GM18511 (cell line): Measurements from ENCODE around the gene TUBGCP5.

ENCODE experiments used
- ATAC-seq: cut with Tn5 transposase; IDR thresholded peaks from one replicate; pipeline ENCODE4 v1.9.1; 2021; ENCODE audit warnings: mild to moderate bottlenecking, moderate library complexity; ENCODE audit not compliant: unreplicated experiment

TUBGCP5 gene

DNA sequence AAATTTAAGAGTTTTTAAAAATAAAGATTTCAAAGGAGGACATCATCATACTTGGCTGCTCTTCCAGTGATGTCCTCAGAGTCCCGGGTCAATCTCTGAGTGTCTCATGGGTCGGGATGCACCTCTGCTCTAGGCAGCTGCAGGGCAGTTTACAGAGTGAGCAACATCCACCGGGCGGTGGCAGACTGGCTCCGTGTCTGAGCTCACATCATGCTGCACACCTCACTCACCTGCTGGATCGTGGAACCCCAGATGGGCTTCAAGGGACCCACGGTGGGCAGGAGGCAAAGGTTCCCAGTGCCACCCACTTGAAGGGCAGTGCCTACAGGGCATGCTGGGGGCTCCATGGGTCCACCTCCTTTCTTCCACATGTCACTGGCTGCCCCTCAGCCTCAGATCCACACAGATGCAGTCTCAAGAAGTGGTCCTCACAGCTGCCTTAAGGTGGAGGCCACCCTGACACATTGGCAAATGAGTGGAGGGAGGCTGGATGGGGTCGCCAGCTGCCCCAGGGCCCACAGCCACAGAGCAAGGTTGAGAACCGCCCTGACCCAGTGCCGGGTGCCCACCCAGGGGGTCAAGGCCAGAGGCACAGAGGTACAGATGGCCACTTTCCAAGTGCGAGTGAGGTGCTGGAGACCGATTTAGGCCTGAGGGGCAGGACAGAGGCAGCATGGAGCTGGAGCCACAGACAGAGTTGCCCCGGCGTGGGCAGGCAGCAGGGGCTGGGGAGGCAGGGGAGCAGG lies 84.4 kb downstream of the TUBGCP5 start:
- ATAC-seq = no peak

DNA sequence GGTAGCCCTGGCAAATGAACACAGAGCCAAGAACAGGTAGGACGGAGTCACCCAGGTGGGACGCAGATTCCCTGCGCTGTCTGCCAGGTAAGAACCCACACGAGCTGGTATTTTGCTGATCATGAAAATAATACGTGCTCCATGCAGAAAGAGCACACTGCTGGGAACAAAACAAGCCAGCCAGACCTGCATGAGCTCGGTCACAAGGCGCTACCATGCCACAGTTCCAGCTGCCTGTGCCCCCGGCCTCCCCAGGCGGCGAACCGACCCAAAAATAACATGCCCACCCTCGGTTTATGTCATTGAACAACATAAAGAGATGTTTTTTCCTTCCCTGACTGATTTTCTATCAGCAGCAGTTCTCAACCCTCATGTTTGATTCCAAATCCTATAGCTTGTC lies 85.0 kb downstream of the TUBGCP5 start:
- ATAC-seq = no peak

DNA sequence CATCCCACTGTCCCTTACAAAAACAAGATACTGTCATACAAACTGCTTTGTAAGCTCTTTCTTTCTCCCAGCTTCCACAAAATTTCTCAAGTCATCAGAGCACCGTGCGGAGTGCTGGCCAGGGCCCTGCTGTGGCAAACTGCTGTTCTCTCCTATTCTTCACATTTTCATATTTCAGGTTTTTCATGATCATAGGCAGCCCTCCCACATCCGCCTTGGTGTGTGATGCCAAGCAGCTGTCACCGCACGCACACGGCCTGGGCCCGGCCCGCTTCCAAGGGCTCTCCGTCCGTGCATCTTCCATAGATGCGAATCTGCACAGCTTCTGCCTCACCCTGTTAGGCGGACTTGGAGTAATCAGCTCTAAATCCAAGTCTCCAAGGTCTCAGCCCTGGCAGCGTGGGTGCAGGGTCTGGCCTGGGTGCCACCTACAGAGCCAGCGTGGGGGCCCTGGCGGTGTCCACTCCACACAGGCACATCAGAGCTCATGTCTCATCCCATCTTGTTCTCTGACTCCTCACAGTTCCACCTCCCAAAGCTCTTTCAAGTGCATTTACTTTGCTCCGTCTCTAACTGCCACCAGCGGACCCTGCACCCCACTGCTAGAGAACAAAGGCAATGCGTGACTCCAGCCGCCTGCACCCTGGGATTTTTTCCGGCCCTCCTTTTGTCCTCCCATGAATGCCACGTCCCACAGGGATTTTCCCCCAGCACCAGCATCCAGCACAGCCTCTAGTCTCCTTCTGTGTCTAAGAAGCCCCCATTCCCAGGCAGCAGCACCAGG lies 86.4 kb downstream of the TUBGCP5 start:
- no peak for ATAC-seq

DNA sequence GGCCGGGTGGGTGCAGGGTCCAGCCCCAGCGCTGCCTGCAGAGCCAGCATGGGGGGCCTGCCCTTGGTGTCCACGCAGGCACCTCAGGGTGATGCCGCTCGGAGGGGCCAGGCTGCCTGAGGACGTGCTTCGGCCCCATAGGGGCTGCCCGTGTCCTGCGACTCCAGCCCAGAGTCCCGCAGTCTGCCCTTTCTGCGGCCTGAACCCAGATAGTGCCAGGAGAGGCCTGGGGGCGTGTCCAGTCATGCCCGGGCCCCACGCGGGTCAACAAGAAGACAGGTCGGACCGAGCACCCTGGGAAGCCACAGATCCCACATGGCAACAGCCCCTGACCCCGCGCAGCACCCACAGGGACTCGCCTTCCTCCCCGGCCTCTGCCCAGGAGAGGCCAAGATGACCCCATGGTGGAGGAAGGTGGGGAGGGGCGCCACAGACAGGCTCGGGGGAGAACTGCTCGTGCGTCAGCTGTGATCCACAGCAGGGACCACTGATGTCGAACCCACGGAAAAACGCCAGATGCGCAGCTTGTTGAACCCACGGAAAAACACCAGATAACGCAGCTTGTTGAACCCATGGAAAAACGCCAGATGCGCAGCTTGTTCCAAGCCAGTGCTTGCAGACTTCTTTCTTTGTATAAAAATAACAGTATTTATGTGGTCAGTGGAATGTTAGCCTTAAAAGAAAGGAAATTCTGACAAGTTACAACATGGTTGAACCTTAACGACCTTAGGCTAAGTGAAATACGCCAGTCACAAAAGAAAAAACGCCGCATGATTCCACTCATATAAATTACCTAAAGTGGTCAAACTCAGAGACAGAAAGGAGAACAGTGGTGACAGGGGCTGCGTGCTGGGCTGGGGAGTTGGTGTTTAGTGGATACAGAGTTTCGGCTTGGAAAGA lies 87.7 kb downstream of the TUBGCP5 start:
- ATAC-seq = no peak

DNA sequence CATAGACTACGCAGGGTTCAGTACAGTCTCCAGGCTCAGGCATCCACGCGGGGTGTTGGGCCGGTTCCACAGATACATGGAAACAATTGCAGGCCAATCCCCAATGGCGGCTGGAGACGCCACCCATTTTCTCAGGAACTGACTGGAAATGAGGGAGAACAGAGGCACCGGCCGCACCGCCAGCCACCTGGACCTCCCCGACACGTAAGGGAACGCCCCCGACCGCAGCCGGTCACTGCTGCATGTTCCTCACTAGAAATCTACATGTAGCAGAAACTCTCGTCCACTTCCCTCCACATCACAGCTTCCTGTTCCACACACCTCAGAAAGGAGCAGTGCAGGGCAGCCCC lies 88.4 kb downstream of the TUBGCP5 start:
- ATAC-seq = no peak

DNA sequence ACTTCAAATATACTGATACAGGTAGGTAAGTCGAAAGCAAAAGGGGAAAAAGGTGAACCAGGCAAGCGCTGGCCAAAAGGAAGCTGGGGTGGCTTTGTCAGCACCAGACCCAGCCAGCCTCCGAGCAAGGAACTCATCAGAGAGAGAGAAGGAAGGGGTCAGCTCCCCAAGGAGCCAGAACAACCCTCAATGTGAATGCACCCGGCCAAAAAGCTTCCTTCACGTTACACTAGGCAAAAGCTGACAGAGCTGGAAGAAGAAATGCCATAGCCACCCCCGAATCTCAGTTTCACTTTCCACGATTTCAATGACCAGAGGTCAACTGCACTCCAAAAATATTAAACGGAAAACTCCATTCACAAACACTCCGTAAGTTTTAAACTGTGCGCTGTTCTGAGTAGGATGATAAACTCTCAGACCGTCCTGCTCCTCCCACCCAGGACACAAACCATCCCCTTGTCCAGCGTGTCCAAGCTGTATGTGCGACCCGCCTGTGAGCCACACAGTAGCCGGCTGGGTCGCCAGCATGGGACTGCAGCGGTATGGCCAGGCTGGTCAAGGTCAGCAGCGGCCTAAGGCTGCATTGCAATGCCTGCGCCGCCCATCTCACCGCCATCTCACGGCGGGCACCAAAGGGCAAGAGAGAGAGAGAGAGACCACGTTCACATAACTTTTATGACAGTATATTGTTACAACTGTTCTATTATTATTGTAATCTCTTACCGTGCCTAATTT lies 88.9 kb downstream of the TUBGCP5 start:
- no peak for ATAC-seq
